Right lobe of liver (tissue), 4 donors: ENCODE data around the gene ZIC5.

ENCODE experiments used
- CTCF ChIP-seq, 4 donors: fragments of 200-600 bp in 3 of 4; fragments of 450-650 bp in 1 of 4; IDR thresholded peaks; one replicate each; pipeline versions ENCODE4 v1.5.1 to v1.8.0; 2016 to 2022; ENCODE audit warnings: antibody characterized with exemption in 4 of 4, mild to moderate bottlenecking in 2 of 4
- POLR2A ChIP-seq: fragments of 450-650 bp; IDR thresholded peaks from one replicate; pipeline ENCODE4 v1.6.1; 2017; ENCODE audit warnings: antibody characterized with exemption, mild to moderate bottlenecking
- donor health status: DM: no; HTN: no; CAD: no.
- donor health status: DM: no; HTN: no; CAD: no.
- donor health status: DM: no; HTN: yes; CAD: no.

- TF ChIP-seq POLR2A, result no peak
- no peak for TF ChIP-seq CTCF (IDR thresholded peaks at IDR 0.05)
Measured at GRCh38 chr13:99980824-99981734, 9.5 kb upstream of the ZIC5 start.
